WTC11 (cell line): ENCODE measurements around the gene NFATC2.

Experiments used
- USF2 ChIP-seq: sonication (generic); formaldehyde crosslinking; IDR thresholded peaks from 2 replicates; pipeline ENCODE4 v1.8.1; 2023; ENCODE audit warnings: mild to moderate bottlenecking, missing genetic modification reagents, moderate library complexity
- TF ChIP-seq, protein P1 (sequence below): sonication (generic); formaldehyde crosslinking; IDR thresholded peaks from 2 replicates; pipeline ENCODE4 v1.8.0; 2022; ENCODE audit warnings: mild to moderate bottlenecking, missing genetic modification reagents

DNA sequence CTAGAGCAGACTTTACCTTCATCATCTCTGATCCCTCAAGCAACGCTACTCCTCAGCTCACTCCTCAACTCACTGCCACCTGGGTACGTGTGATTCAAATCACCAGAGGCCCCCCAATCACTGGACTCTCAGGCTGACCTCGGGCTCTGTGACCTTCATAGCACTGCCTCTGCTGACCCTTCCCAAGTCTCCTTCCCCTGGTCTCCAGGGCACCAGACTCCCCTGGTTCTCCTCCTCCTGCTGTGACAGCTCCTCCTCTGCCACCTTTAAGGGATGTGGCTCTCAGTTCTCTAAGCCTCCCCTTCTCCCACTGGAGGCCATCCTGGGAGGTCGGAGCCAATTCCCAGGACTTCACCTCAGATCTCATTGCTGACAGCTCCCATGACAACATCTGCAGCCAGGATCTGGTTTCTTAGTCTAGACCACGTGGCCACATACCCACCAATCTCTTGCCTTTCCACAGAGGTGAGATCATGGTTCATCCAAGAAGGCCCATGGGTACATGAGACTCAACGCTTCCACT lies 90.4 kb downstream of the NFATC2 start:
- TF ChIP-seq, protein P1, sequence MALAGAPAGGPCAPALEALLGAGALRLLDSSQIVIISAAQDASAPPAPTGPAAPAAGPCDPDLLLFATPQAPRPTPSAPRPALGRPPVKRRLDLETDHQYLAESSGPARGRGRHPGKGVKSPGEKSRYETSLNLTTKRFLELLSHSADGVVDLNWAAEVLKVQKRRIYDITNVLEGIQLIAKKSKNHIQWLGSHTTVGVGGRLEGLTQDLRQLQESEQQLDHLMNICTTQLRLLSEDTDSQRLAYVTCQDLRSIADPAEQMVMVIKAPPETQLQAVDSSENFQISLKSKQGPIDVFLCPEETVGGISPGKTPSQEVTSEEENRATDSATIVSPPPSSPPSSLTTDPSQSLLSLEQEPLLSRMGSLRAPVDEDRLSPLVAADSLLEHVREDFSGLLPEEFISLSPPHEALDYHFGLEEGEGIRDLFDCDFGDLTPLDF: no peak
- TF ChIP-seq USF2 (CRISPR knock-in tag): no peak
